ENCODE results near the gene C9orf153.

Gene C9orf153

DNA sequence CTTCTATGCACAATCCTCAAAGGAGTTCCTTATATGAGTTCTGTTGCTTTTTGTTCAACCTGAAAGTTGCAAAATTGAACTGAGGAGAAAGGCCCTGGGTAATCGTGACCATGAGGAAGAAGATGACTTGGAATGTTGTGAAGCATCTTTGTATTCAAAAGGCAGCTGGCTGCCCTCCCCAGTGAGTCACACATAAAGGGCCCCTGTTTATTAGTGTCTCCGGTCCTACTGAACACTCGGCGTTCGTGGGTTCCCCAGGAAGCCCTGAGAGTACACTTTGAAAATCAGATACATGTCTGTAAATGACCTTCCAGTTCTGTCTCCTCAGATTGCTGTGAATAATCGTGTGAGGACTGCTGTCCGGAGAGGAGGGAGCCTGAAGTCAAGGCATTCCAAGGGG lies 73.6 kb downstream of the C9orf153 start:
- no peak for DNase-seq

DNA sequence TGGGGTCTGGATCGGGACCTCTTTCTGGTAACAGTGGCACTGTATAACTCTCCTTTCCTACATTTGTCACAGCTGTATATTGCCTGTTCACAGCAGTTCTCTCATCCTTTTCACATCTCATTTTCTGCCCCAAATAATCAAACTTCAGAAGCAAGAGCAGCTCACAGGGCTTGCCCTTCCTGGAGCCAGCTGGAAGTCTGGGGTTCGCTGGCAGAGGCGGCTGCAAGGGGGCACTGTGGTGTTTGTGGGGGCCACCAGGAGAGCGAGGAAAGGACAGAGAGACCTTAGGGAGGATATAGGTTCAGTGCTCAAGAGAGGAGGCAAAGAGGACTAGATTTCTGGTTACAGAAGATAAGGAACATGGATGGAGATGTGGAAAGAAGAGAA lies 75.3 kb downstream of the C9orf153 start:
- DNase-seq, result no peak

DNA sequence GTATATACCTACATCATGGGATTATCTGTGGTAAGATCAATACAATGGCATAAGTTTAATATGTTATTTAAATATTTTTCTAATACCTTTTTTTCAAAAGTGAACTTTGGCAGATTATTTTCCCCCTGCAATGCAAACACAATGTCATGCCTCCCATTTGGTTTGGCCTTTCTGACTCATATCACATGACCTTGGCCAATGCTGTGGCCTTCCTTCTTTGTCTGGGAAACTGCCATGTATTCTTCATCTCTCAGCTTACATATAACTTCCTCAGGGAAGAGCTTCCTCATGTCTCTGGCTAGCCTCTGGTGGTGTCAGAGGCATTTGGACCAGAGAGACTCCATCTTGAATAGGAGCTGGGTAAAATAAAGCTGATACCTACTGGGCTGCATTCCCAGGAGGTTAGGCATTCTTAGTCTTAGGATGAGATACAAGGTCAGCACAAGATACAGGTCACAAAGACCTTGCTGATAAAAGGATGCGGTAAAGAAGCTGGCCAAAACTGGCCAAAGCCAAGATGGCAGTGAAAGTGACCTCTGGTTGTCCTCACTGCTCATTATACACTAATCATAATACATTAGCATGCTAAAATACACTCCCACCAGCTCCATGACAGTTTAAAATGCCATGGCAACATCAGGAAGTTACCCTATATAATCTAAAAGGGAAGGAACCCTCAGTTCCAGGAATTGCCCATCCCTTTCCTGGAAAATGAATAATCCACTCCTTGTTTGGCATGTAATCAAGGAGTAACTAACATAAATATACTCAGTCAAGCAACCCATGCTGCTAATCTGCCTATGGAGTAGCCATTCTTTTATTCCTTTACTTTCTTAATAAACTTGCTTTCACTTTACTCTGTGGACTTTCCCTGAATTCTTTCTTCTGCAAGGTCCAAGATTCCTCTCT lies 76.0 kb downstream of the C9orf153 start:
- DNase-seq, result no peak

DNA sequence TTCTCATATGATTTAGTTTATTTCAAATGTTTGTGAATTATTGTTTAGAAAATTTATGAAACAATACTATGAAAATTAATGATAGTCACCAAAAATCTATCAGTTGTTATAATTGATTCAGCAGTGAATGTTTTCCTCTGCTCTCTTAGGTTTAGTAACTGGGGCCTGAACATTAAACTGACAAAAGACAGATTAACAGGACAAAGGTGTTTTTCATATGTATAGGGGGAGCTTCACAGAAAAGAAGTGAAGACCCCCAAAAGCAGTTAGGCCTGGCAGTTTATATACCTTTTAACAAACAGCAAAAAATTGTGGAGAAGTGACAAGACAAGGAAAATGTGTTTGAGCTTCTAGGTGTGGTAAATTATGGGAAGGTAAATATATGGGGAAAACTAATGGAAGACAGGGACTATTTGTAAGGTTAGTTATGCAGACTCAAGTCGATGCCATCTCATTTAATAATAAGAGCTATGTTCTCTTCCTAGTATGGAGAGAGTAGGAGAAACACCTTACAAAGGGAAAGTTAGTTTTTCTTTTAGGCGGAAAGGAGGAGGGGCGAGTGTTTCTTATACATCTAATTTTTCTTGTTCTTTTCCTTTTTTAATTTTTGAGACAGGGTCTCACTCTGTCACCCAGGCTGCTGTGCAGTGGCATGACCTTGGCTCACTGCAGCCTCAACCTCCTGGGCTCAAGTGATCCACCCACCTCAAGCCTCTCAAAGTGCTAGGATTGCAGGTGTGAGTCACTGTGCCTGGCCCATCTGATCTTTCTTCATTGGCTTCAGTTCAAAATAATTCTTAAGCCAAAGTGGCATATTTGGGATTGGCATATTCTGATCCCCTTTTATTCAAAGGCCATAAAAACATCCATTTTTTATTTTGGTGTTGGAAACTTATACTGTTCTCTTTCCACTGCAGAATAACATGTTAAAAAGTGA lies 77.8 kb downstream of the C9orf153 start:
- DNase-seq, result no peak

DNA sequence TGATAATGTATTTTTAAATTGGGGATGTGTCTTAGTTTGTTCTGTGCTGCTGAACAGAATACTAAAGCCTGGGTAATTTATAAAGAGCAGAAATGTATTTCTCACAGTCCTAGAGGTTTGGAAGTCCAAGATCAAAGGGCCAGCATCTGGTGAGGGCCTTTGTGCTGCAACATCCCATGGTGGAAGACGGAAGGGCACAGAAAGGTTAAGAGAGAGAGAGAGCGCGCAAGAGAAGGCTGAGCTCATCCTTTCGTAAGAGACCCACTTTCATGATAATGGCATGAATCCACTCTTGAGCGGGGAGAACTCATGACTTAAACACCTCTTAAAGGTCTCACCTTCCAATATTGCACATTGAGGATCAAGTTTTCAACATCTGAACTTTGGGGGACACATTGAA lies 81.0 kb downstream of the C9orf153 start:
- no peak for DNase-seq

DNA sequence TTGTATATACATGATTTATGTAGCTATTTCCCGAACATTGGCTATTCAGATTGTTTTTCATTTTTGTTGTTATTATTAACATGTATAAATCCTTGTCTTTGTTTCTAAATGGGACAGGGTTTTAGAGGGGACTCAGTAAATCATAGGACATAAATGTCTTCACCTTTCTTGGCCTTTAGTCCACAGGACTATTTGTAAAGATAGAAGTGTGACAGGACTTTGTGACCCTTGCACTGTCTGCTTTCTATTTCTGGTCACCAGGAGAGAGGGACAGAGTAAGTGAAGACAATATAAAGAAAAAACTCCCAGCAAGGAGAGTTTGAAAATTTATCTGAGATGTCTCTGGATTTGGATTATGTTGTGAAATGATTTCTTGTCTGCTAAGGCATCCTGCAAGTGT lies 81.5 kb downstream of the C9orf153 start:
- no peak for DNase-seq

DNA sequence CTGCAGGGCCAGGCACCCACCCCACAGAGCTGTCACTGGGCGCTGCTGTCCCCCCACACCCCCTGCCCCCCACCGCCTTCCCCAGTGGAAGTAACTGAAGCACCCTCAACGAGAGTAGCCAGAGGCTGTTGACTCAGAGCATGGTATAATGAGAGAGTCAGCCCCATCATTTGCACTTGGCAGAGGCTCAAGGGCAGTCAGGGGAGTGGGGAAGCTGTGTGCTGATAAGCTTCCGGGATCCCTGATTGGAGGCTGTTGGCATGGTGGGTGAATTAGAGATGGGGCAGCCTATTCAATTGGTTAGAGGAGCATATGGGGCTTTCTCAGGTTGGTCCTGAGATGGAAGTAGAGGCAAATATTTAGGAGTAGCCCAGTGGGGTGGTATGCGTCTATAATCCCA lies 83.0 kb downstream of the C9orf153 start:
- no peak for DNase-seq

DNA sequence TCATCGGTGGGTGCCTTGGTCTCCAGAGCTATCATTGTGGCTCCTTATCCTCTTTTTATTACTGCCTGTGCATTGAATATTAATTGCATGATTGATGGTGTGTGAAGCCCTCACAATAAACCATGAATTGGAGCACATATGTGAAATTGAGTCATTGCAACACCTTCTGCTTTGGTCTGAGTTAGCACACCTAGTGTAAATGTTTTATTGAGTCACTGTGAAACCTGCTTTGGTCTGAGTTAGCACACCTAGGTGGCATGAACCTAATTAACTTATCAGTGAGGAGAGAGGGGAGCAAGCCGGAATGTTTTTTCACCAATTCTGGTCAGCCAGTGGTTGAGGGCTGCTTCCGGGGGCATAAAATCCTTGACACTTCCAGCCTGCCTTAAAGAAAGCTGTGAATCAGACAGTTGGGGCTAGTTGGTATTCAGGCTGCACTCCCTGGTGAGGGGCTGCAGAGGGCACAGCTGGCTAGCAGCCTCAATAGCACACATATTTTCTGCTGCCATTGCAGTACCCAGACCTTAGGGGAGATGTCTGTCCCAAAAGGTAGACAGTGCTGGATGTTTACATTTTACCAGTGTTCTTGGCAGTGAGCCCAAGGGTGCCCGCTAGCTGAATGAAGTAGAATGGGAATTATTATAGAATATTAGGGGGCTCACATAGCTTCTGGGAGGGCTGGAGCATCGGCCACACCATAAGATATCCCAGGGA lies 83.6 kb downstream of the C9orf153 start:
- DNase-seq, result no peak

DNA sequence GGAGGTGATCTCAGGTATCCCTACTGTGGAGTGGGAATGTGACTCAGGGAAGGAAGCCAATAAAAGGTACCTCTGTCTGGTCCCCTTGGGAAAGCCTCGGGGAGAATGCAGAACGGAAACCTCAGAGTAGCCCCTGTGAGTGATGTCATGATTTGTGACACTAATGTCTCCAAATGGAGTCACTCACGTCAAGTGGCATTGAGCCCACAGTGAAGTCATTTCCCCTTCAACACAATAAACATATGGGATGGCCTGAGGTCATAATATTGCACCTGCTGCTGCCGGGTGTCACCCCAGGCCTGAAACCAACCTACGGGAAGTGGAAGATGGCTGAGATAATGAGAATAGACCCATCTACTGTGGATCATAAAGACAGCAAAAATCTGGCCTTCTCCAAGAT lies 84.2 kb downstream of the C9orf153 start:
- no peak for DNase-seq

Data from fibroblast of skin of right quadriceps (primary cell).